HepG2 (cell line): ENCODE measurements around the gene CCT7. TPM values are rescaled to one million over a fixed set of nuclear protein-coding genes. Genes with fewer than 3 reads are reported as not detected.

ENCODE experiments used
- ATAD3A ChIP-seq: sonication (generic); formaldehyde crosslinking; IDR thresholded peaks from 2 replicates; pipeline ENCODE4 v1.4.0; 2020; ENCODE audit warnings: missing genetic modification reagents
- GTF3A ChIP-seq: sonication (generic); formaldehyde crosslinking; conservative IDR thresholded peaks from 2 replicates; pipeline ENCODE4 v1.4.0; 2020; ENCODE audit warnings: mild to moderate bottlenecking, missing genetic modification reagents
- MEF2D ChIP-seq: sonication (generic); formaldehyde crosslinking; IDR thresholded peaks from 2 replicates; pipeline ENCODE4 v1.5.1; 2020; ENCODE audit warnings: mild to moderate bottlenecking, missing genetic modification reagents
- NFKB2 ChIP-seq: sonication (generic); formaldehyde crosslinking; IDR thresholded peaks from 2 replicates; pipeline ENCODE4 v1.4.0; 2020; ENCODE audit warnings: missing genetic modification reagents, borderline replicate concordance
- RBAK ChIP-seq: sonication (generic); formaldehyde crosslinking; IDR thresholded peaks from 2 replicates; pipeline ENCODE4 v1.5.1; 2020; ENCODE audit warnings: mild to moderate bottlenecking, missing genetic modification reagents
- ZBTB3 ChIP-seq: sonication (generic); formaldehyde crosslinking; IDR thresholded peaks from 2 replicates; pipeline ENCODE4 v1.4.0; 2020; ENCODE audit warnings: low read depth, mild to moderate bottlenecking, moderate library complexity, missing genetic modification reagents, borderline replicate concordance
- ZNF652 ChIP-seq: IDR thresholded peaks from 2 replicates; pipeline ENCODE4 v1.6.1; 2016; ENCODE audit warnings: low read depth, borderline replicate concordance
- ZNF773 ChIP-seq: sonication (generic); formaldehyde crosslinking; IDR thresholded peaks from 2 replicates; pipeline ENCODE4 v1.4.0; 2020; ENCODE audit warnings: missing genetic modification reagents, borderline replicate concordance
- polyA plus RNA-seq, 8 experiments: library from polyadenylated mRNA; depleted of rRNA in 3 of 8; stranded (reverse) in 7 of 8; unstranded in 1 of 8; fragments of >200 nt; fragmentation: Illumina TruSeq in 4 of 8; extraction: Trizol in 4 of 8; gene quantifications; 2 replicates each; pipeline versions ENCODE4 v1.2.1 to v1.2.3, GENCODE V29; 2011 to 2016; ENCODE audit warnings: low read depth in 4 of 8, missing spikeins in 1 of 8, mixed read lengths in 1 of 8; ENCODE audit not compliant: insufficient read depth in 1 of 8
- total RNA-seq, 5 experiments: library from RNA; depleted of rRNA; stranded (reverse); fragments of >200 nt; fragmentation: Illumina TruSeq; extraction: Trizol; gene quantifications; 2 replicates each; pipeline ENCODE4 v1.2.3, GENCODE V29; 2016; ENCODE audit warnings: low read depth in 1 of 5
- TF ChIP-seq, protein P1 (sequence below): sonication (generic); formaldehyde crosslinking; IDR thresholded peaks from 2 replicates; pipeline ENCODE4 v1.4.0; 2020; ENCODE audit warnings: mild to moderate bottlenecking, missing genetic modification reagents
- TF ChIP-seq, protein P2 (sequence below): sonication (generic); formaldehyde crosslinking; IDR thresholded peaks from 2 replicates; pipeline ENCODE4 v1.4.0; 2020; ENCODE audit warnings: missing genetic modification reagents, mild to moderate bottlenecking, borderline replicate concordance
- TF ChIP-seq, protein P3 (sequence below): sonication (generic); formaldehyde crosslinking; IDR thresholded peaks from 2 replicates; pipeline ENCODE4 v1.5.0; 2020; ENCODE audit warnings: missing genetic modification reagents
- TF ChIP-seq, protein P4 (sequence below): sonication (generic); formaldehyde crosslinking; IDR thresholded peaks from 2 replicates; pipeline ENCODE4 v1.9.0; 2022; ENCODE audit warnings: low read depth, missing genetic modification reagents
- TF ChIP-seq, protein P5 (sequence below): sonication (generic); formaldehyde crosslinking; IDR thresholded peaks from 2 replicates; pipeline ENCODE4; 2020; ENCODE audit warnings: missing genetic modification reagents, mild to moderate bottlenecking, borderline replicate concordance
- TF ChIP-seq, protein P6 (sequence below): sonication (generic); formaldehyde crosslinking; conservative IDR thresholded peaks from 2 replicates; pipeline ENCODE4 v1.8.0; 2022; ENCODE audit warnings: missing genetic modification reagents
- TF ChIP-seq, protein P7 (sequence below): sonication (generic); formaldehyde crosslinking; IDR thresholded peaks from 2 replicates; pipeline ENCODE4 v1.5.0; 2020; ENCODE audit warnings: missing genetic modification reagents
- TF ChIP-seq, protein P8 (sequence below): sonication (generic); formaldehyde crosslinking; IDR thresholded peaks from 2 replicates; pipeline ENCODE4 v1.5.0; 2020; ENCODE audit warnings: mild to moderate bottlenecking, missing genetic modification reagents

Gene CCT7
- total and polyA plus RNA-seq, 2 of the 13 experiments (the other 11 are each of a cell fraction or from before 2014, with no cell fraction given) = 347 to 517 TPM

DNA sequence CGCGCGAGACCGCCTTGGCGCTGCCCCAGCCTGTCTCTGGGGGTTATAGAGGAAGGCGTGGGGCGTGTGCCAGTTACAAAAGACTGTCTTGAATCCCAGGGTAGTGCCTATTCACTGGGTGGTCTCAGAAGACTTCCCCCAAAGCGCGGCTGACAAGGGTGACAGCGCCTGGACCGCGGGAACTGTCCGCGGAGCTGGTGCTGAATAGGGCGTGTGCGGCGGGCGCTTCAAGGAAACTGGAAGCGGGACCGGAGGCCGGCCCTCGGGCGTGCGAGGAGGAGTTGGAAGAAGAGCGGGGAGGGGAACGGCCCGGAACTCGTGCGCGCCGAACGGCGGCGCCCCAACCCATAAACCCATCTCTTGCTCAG lies 57.0 kb downstream of the CCT7 start (continued):
- TF ChIP-seq, protein P1, sequence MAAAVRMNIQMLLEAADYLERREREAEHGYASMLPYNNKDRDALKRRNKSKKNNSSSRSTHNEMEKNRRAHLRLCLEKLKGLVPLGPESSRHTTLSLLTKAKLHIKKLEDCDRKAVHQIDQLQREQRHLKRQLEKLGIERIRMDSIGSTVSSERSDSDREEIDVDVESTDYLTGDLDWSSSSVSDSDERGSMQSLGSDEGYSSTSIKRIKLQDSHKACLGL (CRISPR knock-in tag) = peak; percentile 92
- TF ChIP-seq, protein P2, sequence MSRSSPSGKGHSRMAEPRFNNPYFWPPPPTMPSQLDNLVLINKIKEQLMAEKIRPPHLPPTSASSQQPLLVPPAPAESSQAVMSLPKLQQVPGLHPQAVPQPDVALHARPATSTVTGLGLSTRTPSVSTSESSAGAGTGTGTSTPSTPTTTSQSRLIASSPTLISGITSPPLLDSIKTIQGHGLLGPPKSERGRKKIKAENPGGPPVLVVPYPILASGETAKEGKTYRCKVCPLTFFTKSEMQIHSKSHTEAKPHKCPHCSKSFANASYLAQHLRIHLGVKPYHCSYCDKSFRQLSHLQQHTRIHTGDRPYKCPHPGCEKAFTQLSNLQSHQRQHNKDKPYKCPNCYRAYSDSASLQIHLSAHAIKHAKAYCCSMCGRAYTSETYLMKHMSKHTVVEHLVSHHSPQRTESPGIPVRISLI = no peak; the same call in 1 of the 2 replicates
- TF ChIP-seq RBAK (CRISPR knock-in tag) (no peak), MEF2D (CRISPR knock-in tag) (peak; percentile 62; the same call in 1 of the 2 replicates), GTF3A (CRISPR knock-in tag) (no peak), ZNF773 (CRISPR knock-in tag) (0 out of 2 replicates have a peak, but pooled peaks have one; percentile 84), NFKB2 (peak; percentile 95), ZBTB3 (CRISPR knock-in tag) (peak; percentile 72; the same call in 1 of the 2 replicates), ATAD3A (CRISPR knock-in tag) (peak; percentile 94), ZNF652 (CRISPR knock-in tag) (no peak)
- TF ChIP-seq, protein P3, sequence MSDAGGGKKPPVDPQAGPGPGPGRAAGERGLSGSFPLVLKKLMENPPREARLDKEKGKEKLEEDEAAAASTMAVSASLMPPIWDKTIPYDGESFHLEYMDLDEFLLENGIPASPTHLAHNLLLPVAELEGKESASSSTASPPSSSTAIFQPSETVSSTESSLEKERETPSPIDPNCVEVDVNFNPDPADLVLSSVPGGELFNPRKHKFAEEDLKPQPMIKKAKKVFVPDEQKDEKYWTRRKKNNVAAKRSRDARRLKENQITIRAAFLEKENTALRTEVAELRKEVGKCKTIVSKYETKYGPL = peak; percentile 90
- TF ChIP-seq, protein P4, sequence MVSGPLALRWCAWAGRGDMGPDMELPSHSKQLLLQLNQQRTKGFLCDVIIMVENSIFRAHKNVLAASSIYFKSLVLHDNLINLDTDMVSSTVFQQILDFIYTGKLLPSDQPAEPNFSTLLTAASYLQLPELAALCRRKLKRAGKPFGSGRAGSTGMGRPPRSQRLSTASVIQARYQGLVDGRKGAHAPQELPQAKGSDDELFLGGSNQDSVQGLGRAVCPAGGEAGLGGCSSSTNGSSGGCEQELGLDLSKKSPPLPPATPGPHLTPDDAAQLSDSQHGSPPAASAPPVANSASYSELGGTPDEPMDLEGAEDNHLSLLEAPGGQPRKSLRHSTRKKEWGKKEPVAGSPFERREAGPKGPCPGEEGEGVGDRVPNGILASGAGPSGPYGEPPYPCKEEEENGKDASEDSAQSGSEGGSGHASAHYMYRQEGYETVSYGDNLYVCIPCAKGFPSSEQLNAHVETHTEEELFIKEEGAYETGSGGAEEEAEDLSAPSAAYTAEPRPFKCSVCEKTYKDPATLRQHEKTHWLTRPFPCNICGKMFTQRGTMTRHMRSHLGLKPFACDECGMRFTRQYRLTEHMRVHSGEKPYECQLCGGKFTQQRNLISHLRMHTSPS (CRISPR knock-in tag) = no peak
- TF ChIP-seq, protein P5, sequence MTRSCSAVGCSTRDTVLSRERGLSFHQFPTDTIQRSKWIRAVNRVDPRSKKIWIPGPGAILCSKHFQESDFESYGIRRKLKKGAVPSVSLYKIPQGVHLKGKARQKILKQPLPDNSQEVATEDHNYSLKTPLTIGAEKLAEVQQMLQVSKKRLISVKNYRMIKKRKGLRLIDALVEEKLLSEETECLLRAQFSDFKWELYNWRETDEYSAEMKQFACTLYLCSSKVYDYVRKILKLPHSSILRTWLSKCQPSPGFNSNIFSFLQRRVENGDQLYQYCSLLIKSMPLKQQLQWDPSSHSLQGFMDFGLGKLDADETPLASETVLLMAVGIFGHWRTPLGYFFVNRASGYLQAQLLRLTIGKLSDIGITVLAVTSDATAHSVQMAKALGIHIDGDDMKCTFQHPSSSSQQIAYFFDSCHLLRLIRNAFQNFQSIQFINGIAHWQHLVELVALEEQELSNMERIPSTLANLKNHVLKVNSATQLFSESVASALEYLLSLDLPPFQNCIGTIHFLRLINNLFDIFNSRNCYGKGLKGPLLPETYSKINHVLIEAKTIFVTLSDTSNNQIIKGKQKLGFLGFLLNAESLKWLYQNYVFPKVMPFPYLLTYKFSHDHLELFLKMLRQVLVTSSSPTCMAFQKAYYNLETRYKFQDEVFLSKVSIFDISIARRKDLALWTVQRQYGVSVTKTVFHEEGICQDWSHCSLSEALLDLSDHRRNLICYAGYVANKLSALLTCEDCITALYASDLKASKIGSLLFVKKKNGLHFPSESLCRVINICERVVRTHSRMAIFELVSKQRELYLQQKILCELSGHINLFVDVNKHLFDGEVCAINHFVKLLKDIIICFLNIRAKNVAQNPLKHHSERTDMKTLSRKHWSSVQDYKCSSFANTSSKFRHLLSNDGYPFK (CRISPR knock-in tag) = no peak
- TF ChIP-seq, protein P6, sequence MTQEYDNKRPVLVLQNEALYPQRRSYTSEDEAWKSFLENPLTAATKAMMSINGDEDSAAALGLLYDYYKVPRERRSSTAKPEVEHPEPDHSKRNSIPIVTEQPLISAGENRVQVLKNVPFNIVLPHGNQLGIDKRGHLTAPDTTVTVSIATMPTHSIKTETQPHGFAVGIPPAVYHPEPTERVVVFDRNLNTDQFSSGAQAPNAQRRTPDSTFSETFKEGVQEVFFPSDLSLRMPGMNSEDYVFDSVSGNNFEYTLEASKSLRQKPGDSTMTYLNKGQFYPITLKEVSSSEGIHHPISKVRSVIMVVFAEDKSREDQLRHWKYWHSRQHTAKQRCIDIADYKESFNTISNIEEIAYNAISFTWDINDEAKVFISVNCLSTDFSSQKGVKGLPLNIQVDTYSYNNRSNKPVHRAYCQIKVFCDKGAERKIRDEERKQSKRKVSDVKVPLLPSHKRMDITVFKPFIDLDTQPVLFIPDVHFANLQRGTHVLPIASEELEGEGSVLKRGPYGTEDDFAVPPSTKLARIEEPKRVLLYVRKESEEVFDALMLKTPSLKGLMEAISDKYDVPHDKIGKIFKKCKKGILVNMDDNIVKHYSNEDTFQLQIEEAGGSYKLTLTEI (CRISPR knock-in tag) = no peak
- TF ChIP-seq, protein P7, sequence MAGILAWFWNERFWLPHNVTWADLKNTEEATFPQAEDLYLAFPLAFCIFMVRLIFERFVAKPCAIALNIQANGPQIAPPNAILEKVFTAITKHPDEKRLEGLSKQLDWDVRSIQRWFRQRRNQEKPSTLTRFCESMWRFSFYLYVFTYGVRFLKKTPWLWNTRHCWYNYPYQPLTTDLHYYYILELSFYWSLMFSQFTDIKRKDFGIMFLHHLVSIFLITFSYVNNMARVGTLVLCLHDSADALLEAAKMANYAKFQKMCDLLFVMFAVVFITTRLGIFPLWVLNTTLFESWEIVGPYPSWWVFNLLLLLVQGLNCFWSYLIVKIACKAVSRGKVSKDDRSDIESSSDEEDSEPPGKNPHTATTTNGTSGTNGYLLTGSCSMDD (CRISPR knock-in tag) = peak; percentile 87; the same call in 1 of the 2 replicates
- TF ChIP-seq, protein P8, sequence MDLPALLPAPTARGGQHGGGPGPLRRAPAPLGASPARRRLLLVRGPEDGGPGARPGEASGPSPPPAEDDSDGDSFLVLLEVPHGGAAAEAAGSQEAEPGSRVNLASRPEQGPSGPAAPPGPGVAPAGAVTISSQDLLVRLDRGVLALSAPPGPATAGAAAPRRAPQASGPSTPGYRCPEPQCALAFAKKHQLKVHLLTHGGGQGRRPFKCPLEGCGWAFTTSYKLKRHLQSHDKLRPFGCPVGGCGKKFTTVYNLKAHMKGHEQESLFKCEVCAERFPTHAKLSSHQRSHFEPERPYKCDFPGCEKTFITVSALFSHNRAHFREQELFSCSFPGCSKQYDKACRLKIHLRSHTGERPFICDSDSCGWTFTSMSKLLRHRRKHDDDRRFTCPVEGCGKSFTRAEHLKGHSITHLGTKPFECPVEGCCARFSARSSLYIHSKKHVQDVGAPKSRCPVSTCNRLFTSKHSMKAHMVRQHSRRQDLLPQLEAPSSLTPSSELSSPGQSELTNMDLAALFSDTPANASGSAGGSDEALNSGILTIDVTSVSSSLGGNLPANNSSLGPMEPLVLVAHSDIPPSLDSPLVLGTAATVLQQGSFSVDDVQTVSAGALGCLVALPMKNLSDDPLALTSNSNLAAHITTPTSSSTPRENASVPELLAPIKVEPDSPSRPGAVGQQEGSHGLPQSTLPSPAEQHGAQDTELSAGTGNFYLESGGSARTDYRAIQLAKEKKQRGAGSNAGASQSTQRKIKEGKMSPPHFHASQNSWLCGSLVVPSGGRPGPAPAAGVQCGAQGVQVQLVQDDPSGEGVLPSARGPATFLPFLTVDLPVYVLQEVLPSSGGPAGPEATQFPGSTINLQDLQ = no peak
